GM12891 (cell line): Measurements from ENCODE around the gene SPG11.

ENCODE experiments used
- POLR2A ChIP-seq: IDR thresholded peaks from 2 replicates; pipeline ENCODE4 v1.6.1; 2011; ENCODE audit warnings: low read depth, low read length, control low read depth
- POLR2AphosphoS5 ChIP-seq: IDR thresholded peaks from 2 replicates; pipeline ENCODE4 v1.6.1; 2011; ENCODE audit warnings: low read depth, low read length, control low read depth
- SPI1 ChIP-seq: IDR thresholded peaks from 2 replicates; pipeline ENCODE4 v1.6.1; 2011; ENCODE audit warnings: low read depth, low read length, control low read depth
- TAF1 ChIP-seq: IDR thresholded peaks from 2 replicates; pipeline ENCODE4 v1.6.1; 2011; ENCODE audit warnings: low read depth, low read length, control low read depth

DNA sequence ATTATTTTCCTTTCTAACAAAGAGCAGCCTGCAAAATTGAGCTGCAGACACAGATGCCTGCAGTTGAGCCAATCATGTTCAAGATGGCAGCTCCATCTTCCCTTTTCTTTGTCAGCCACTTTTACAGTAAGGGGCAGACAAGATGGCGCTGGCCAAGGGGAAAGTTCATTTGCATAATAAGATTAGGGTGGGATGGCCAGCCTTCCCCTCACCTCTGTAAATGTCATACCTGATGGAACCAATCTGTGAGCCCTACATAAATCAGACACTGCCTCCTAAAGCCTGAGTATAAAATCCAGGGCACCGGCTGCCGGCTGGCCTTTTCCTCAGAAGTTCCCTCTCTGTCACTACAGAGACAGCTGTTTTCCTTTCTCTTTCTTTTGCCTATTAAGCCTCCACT, 31.8 kb upstream of the SPG11 start:
- no peak for TF ChIP-seq POLR2A
- TF ChIP-seq SPI1, result no peak
- no peak for TF ChIP-seq POLR2AphosphoS5
- TF ChIP-seq TAF1, result no peak
